SK-N-SH (cell line): Measurements from ENCODE around the gene CX3CL1. TPM values are rescaled to one million over a fixed set of nuclear protein-coding genes. Genes with fewer than 3 reads are reported as not detected.

Experiments used
- CTCF ChIA-PET: fragments of 300-600, 350-600 bp; formaldehyde crosslinking; extraction: SDS; loops from one replicate; lab custom pipeline; 2021; lab: Yijun Ruan, JAX
- POLR2A ChIA-PET: fragments of 350-600 bp; sonication (Branson Sonifier 250); formaldehyde crosslinking; extraction: SDS; loops from one replicate; lab custom pipeline; 2020; ENCODE audit warnings: antibody characterized with exemption, inconsistent platforms; lab: Yijun Ruan, JAX
- DNase-seq: peaks from one replicate; pipeline ENCODE4 v3.0.0; 2012
- H2AFZ ChIP-seq: fragments of 200-600 bp; sonication (generic); 2 replicates; pipeline ENCODE4 v1.8.1; 2016; ENCODE audit warnings: antibody characterized with exemption, mild to moderate bottlenecking, low read depth
- H3F3A ChIP-seq: fragments of 200-600 bp; sonication (generic); replicated peaks from 2 replicates; pipeline ENCODE3; 2016; ENCODE audit warnings: antibody characterized with exemption, mild to moderate bottlenecking; ENCODE audit not compliant: insufficient read depth
- H3K27ac ChIP-seq, 2 experiments: fragments of 200-500 bp in 1 of 2; fragments of 200-600 bp in 1 of 2; sonication (Bioruptor generic) in 1 of 2; sonication (generic), shearing (Covaris generic) in 1 of 2; 2 replicates each; pipeline versions ENCODE4 v1.5.1 to v1.6.1; 2014 to 2016; ENCODE audit warnings: low read depth in 2 of 2, inconsistent platforms in 1 of 2, low read length in 1 of 2, mild to moderate bottlenecking in 1 of 2, mixed read lengths in 1 of 2
- H3K27me3 ChIP-seq: fragments of 200-600 bp; sonication (generic), shearing (Covaris generic); 2 replicates; pipeline ENCODE4 v1.6.1; 2016; ENCODE audit warnings: mixed run types; ENCODE audit not compliant: insufficient read depth
- H3K36me3 ChIP-seq, 2 experiments: fragments of 200-500 bp in 1 of 2; fragments of 200-600 bp in 1 of 2; sonication (Bioruptor generic) in 1 of 2; sonication (generic) in 1 of 2; replicated peaks in 1 of 2; 2 replicates each; pipeline versions ENCODE3 to v1.5.1; 2014 to 2016; ENCODE audit warnings: low read length in 1 of 2, mild to moderate bottlenecking in 1 of 2; ENCODE audit not compliant: insufficient read depth in 2 of 2, control insufficient read depth in 1 of 2
- H3K4me1 ChIP-seq, 2 experiments: fragments of 200-500 bp in 1 of 2; fragments of 200-600 bp in 1 of 2; sonication (Bioruptor generic) in 1 of 2; sonication (generic), shearing (Covaris generic) in 1 of 2; 2 replicates each; pipeline versions ENCODE4 v1.5.1 to v1.6.1; 2014 to 2016; ENCODE audit warnings: low read depth in 1 of 2, low read length in 1 of 2, mixed run types in 1 of 2; ENCODE audit not compliant: insufficient read depth in 2 of 2, control insufficient read depth in 1 of 2
- H3K4me2 ChIP-seq: fragments of 200-600 bp; sonication (generic), shearing (Covaris generic); 2 replicates; pipeline ENCODE4 v1.6.1; 2017; ENCODE audit warnings: mixed run types
- H3K4me3 ChIP-seq, 2 experiments: fragments of 200-500 bp in 1 of 2; fragments of 200-600 bp in 1 of 2; sonication (Bioruptor generic) in 1 of 2; sonication (generic), shearing (Covaris generic) in 1 of 2; 2 replicates each; pipeline versions ENCODE4 v1.5.1 to v1.8.1; 2014 to 2016; ENCODE audit warnings: low read depth in 2 of 2, inconsistent platforms in 1 of 2, low read length in 1 of 2, mild to moderate bottlenecking in 1 of 2, mixed read lengths in 1 of 2, moderate library complexity in 1 of 2
- H3K79me2 ChIP-seq: fragments of 200-600 bp; sonication (generic); 2 replicates; pipeline ENCODE4 v1.8.1; 2017; ENCODE audit warnings: mild to moderate bottlenecking; ENCODE audit not compliant: insufficient read depth
- H3K9ac ChIP-seq: fragments of 200-600 bp; sonication (generic); 2 replicates; pipeline ENCODE4 v1.6.1; 2017; ENCODE audit warnings: mixed run types
- H3K9me2 ChIP-seq: fragments of 200-600 bp; sonication (generic); 2 replicates; pipeline ENCODE4 v1.6.1; 2017; ENCODE audit warnings: mixed run types
- H3K9me3 ChIP-seq: fragments of 200-600 bp; sonication (generic); 2 replicates; pipeline ENCODE4 v1.6.1; 2017; ENCODE audit warnings: mixed run types, mild to moderate bottlenecking, moderate library complexity
- H4K20me1 ChIP-seq: fragments of 200-600 bp; sonication (generic); 2 replicates; pipeline ENCODE4 v1.6.1; 2017; ENCODE audit warnings: mild to moderate bottlenecking, mixed run types; ENCODE audit not compliant: insufficient read depth
- CTCF ChIP-seq: fragments of 200-600 bp; sonication (generic); IDR thresholded peaks from 2 replicates; pipeline ENCODE4 v1.6.1; 2017; ENCODE audit warnings: antibody characterized with exemption, mild to moderate bottlenecking, moderate library complexity
- ELF1 ChIP-seq: IDR thresholded peaks from 2 replicates; pipeline ENCODE4 v1.4.0; 2012
- EZH2phosphoT487 ChIP-seq: fragments of 200-600 bp; sonication (generic); IDR thresholded peaks from 2 replicates; pipeline ENCODE4 v1.6.1; 2017; ENCODE audit warnings: low read depth, mixed run types, mild to moderate bottlenecking, antibody characterized with exemption, moderate library complexity, borderline replicate concordance
- FOSL2 ChIP-seq: IDR thresholded peaks from 2 replicates; pipeline ENCODE4 v1.4.0; 2012; ENCODE audit warnings: low read depth, mild to moderate bottlenecking, moderate library complexity, borderline replicate concordance
- FOXJ3 ChIP-seq: sonication (generic); formaldehyde crosslinking; IDR thresholded peaks from 2 replicates; pipeline ENCODE4 v1.5.1; 2020; ENCODE audit warnings: mild to moderate bottlenecking, missing genetic modification reagents
- FOXM1 ChIP-seq: IDR thresholded peaks from 2 replicates; pipeline ENCODE4 v1.4.0; 2012; ENCODE audit warnings: low read depth, mild to moderate bottlenecking
- IRF3 ChIP-seq: fragments of 150-350 bp; IDR thresholded peaks from 2 replicates; pipeline ENCODE4 v1.6.1; 2016; ENCODE audit warnings: mild to moderate bottlenecking, low read depth, low read length
- MAX ChIP-seq: IDR thresholded peaks from 2 replicates; pipeline ENCODE4 v1.4.0; 2012; ENCODE audit warnings: low read depth
- MEF2A ChIP-seq: IDR thresholded peaks from 2 replicates; pipeline ENCODE4 v1.4.0; 2012; ENCODE audit warnings: low read depth, borderline replicate concordance
- NFIC ChIP-seq: IDR thresholded peaks from 2 replicates; pipeline ENCODE4 v1.4.0; 2012; ENCODE audit warnings: borderline replicate concordance
- NRF1 ChIP-seq: IDR thresholded peaks from 2 replicates; pipeline ENCODE4 v1.6.1; 2012; ENCODE audit warnings: low read depth, mild to moderate bottlenecking, low read length
- PBX3 ChIP-seq: IDR thresholded peaks from 2 replicates; pipeline ENCODE4; 2012
- POLR2AphosphoS5 ChIP-seq: IDR thresholded peaks from 2 replicates; pipeline ENCODE4 v1.6.1; 2012; ENCODE audit warnings: low read depth, low read length
- RCOR1 ChIP-seq: fragments of 150-350 bp; IDR thresholded peaks from 2 replicates; pipeline ENCODE4 v1.6.1; 2017; ENCODE audit warnings: antibody characterized with exemption, low read length
- RXRA ChIP-seq: IDR thresholded peaks from 2 replicates; pipeline ENCODE4 v1.4.0; 2012; ENCODE audit warnings: low read depth, mild to moderate bottlenecking, borderline replicate concordance
- SIN3A ChIP-seq: IDR thresholded peaks from 2 replicates; pipeline ENCODE4 v1.6.1; 2012; ENCODE audit warnings: low read depth, mild to moderate bottlenecking, low read length, moderate library complexity, borderline replicate concordance
- SMC3 ChIP-seq: IDR thresholded peaks from 2 replicates; pipeline ENCODE4 v1.6.1; 2012; ENCODE audit warnings: low read depth, low read length, improper control_type of control experiment
- TAF1 ChIP-seq: IDR thresholded peaks from 2 replicates; pipeline ENCODE4 v1.6.1; 2012; ENCODE audit warnings: low read depth, mild to moderate bottlenecking, low read length, moderate library complexity, borderline replicate concordance
- TCF12 ChIP-seq: IDR thresholded peaks from 2 replicates; pipeline ENCODE4 v1.4.0; 2012
- TEAD4 ChIP-seq: IDR thresholded peaks from 2 replicates; pipeline ENCODE4 v1.4.0; 2012; ENCODE audit warnings: mild to moderate bottlenecking, borderline replicate concordance; ENCODE audit not compliant: insufficient read depth
- YY1 ChIP-seq: IDR thresholded peaks from 2 replicates; pipeline ENCODE4 v1.4.0; 2012; ENCODE audit warnings: low read depth, mild to moderate bottlenecking
- ZBTB33 ChIP-seq: IDR thresholded peaks from 2 replicates; pipeline ENCODE4 v1.4.0; 2012; ENCODE audit warnings: low read depth, borderline replicate concordance
- WGBS: methylation state at CpG from one replicate; pipeline ENCODE4 v1.1.6; 2017; ENCODE audit warnings: low lambda C conversion rate; 5-methylcytosine and 5-hydroxymethylcytosine counted together
- polyA plus RNA-seq, 3 experiments: library from polyadenylated mRNA; depleted of rRNA; stranded (reverse); fragments of >200 nt; gene quantifications; 2 replicates each; pipeline ENCODE4 v1.2.3, GENCODE V29; 2012

CX3CL1 gene
- polyA plus RNA-seq, 1 of the 3 experiments (the other 2 are of a cell fraction), result 6.8 TPM

- ChIA-PET CTCF (interaction anchor here (1.5 to 1.6 kb wide), 2 partner anchors 8 to 53 kb away, joined by 5 to 7 read pairs; partner anchors contain the start of gene CX3CL1), POLR2A (interaction anchor here (0.6 kb wide), 1 partner anchor 83 kb away, joined by 3 read pairs; no protein-coding TSS in a partner anchor)
- WGBS, result 91% methylated on average over 3 of the region's 3 CpGs
Observed at GRCh38 chr16:57364143-57364542, 8.1 kb upstream of the CX3CL1 start.

GRCh38 chr16:57366544-57367040, 5.7 kb upstream of the CX3CL1 start:
- POLR2A ChIA-PET, result no interaction called here
- H3K9ac ChIP-seq, result no peak overlapping the region
- H4K20me1 ChIP-seq, result no peaks in the 10 kb centered on the region
- CTCF ChIA-PET, result no interaction called here
- no peak overlapping the region for H3K27ac ChIP-seq
- H3K4me1 ChIP-seq, result peaks cover 2 to 11% of the 10 kb centered on the region in 2 experiments; a peak in 2 of 4 replicates
- no peaks in the 10 kb centered on the region for H3K9me3 ChIP-seq
- no peak overlapping the region for H2AFZ ChIP-seq
- no peaks in the 10 kb centered on the region for H3K36me3 ChIP-seq
- no peak for DNase-seq
- TF ChIP-seq MAX (no peak), FOXM1 (no peak), EZH2phosphoT487 (no peak), POLR2AphosphoS5 (no peak), TEAD4 (no peak), SMC3 (no peak), CTCF (no peak), ELF1 (no peak), NFIC (no peak), ZBTB33 (no peak), YY1 (no peak), TAF1 (no peak), RCOR1 (no peak), SIN3A (no peak), IRF3 (no peak), FOXJ3 (CRISPR knock-in tag) (no peak), TCF12 (no peak), RXRA (no peak), NRF1 (no peak), PBX3 (no peak)
- H3K27me3 ChIP-seq, result no peaks in the 10 kb centered on the region
- H3K79me2 ChIP-seq, result no peaks in the 10 kb centered on the region
- H3K9me2 ChIP-seq, result no peaks in the 10 kb centered on the region
- WGBS, result 55% methylated on average over 2 of the region's 6 CpGs
- no peak overlapping the region for H3K4me2 ChIP-seq
- no peaks in the 10 kb centered on the region for H3F3A ChIP-seq
- H3K4me3 ChIP-seq, result no peak overlapping the region

More at GRCh38 chr16:57364143-57364542, 8.1 kb upstream of the CX3CL1 start:
- Histone ChIP-seq H3K9me2 (no peaks in the 10 kb centered on the region), H3K27ac (no peak overlapping the region), H3K79me2 (no peaks in the 10 kb centered on the region), H3K4me3 (no peak overlapping the region), H3K4me2 (no peak overlapping the region), H3K4me1 (peaks cover 0 to 11% of the 10 kb centered on the region in 2 experiments; a peak in 2 of 4 replicates), H3K36me3 (no peaks in the 10 kb centered on the region), H3K27me3 (no peaks in the 10 kb centered on the region), H2AFZ (no peak overlapping the region), H4K20me1 (no peaks in the 10 kb centered on the region), H3K9ac (no peak overlapping the region), H3F3A (no peaks in the 10 kb centered on the region), H3K9me3 (no peaks in the 10 kb centered on the region)
- DNase-seq, result no peak
- TF ChIP-seq SIN3A, result no peak
- no peak for TF ChIP-seq FOSL2
- no peak for TF ChIP-seq MEF2A
